HepG2 (cell line): Measurements from ENCODE around the gene SMIM34. TPM values are rescaled to one million over a fixed set of nuclear protein-coding genes. Genes with fewer than 3 reads are reported as not detected.

Source experiments
- AHDC1 ChIP-seq: sonication (generic); formaldehyde crosslinking; IDR thresholded peaks from 2 replicates; pipeline ENCODE4 v1.5.1; 2020; ENCODE audit warnings: mild to moderate bottlenecking, missing genetic modification reagents, borderline replicate concordance
- ATF3 ChIP-seq: sonication (generic); formaldehyde crosslinking; IDR thresholded peaks from 2 replicates; pipeline ENCODE4 v1.4.0; 2020; ENCODE audit warnings: missing genetic modification reagents
- BATF2 ChIP-seq: sonication (generic); formaldehyde crosslinking; IDR thresholded peaks from 2 replicates; pipeline ENCODE4 v1.8.0; 2022; ENCODE audit warnings: mild to moderate bottlenecking, missing genetic modification reagents, moderate library complexity
- FOXP4 ChIP-seq: sonication (generic); formaldehyde crosslinking; IDR thresholded peaks from 2 replicates; pipeline ENCODE4 v1.4.0; 2020; ENCODE audit warnings: missing genetic modification reagents
- GPBP1L1 ChIP-seq: sonication (generic); formaldehyde crosslinking; IDR thresholded peaks from 2 replicates; pipeline ENCODE4 v1.5.0; 2020; ENCODE audit warnings: mild to moderate bottlenecking, missing genetic modification reagents
- HNRNPK ChIP-seq: fragments of 200-400 bp; formaldehyde crosslinking; IDR thresholded peaks from 2 replicates; pipeline ENCODE4 v1.6.1; 2018; ENCODE audit warnings: low read length, low read depth, moderate library complexity, mild to moderate bottlenecking; ENCODE audit not compliant: poor library complexity, severe bottlenecking
- MAX ChIP-seq: IDR thresholded peaks from 2 replicates; pipeline ENCODE4 v1.6.1; 2012; ENCODE audit warnings: inconsistent platforms
- STAT5B ChIP-seq: sonication (generic); formaldehyde crosslinking; IDR thresholded peaks from 2 replicates; pipeline ENCODE4 v1.4.0; 2020; ENCODE audit warnings: missing genetic modification reagents
- TCF7 ChIP-seq: sonication (generic); IDR thresholded peaks from 2 replicates; pipeline ENCODE4 v1.6.1; 2016; ENCODE audit warnings: antibody characterized with exemption, low read depth
- ZHX1 ChIP-seq: sonication (generic); formaldehyde crosslinking; IDR thresholded peaks from 2 replicates; pipeline ENCODE4 v1.8.1; 2022; ENCODE audit warnings: low read depth, mild to moderate bottlenecking, missing genetic modification reagents
- ZMYM4 ChIP-seq: sonication (generic); formaldehyde crosslinking; IDR thresholded peaks from 2 replicates; pipeline ENCODE4 v1.8.1; 2023; ENCODE audit warnings: mild to moderate bottlenecking, missing genetic modification reagents
- polyA plus RNA-seq, 8 experiments: library from polyadenylated mRNA; depleted of rRNA in 3 of 8; stranded (reverse) in 7 of 8; unstranded in 1 of 8; fragments of >200 nt; fragmentation: Illumina TruSeq in 4 of 8; extraction: Trizol in 4 of 8; gene quantifications; 2 replicates each; pipeline versions ENCODE4 v1.2.1 to v1.2.3, GENCODE V29; 2011 to 2016; ENCODE audit warnings: low read depth in 4 of 8, missing spikeins in 1 of 8, mixed read lengths in 1 of 8; ENCODE audit not compliant: insufficient read depth in 1 of 8
- total RNA-seq, 5 experiments: library from RNA; depleted of rRNA; stranded (reverse); fragments of >200 nt; fragmentation: Illumina TruSeq; extraction: Trizol; gene quantifications; 2 replicates each; pipeline ENCODE4 v1.2.3, GENCODE V29; 2016; ENCODE audit warnings: low read depth in 1 of 5

SMIM34 gene
- total and polyA plus RNA-seq, 2 of the 13 experiments (the other 11 are each of a cell fraction or from before 2014, with no cell fraction given) = not detected

- peak; percentile 24; the same call in 1 of the 2 replicates for TF ChIP-seq ZHX1
- no peak for TF ChIP-seq GPBP1L1 (CRISPR knock-in tag)
- TF ChIP-seq AHDC1 (CRISPR knock-in tag) = no peak; the same call in 1 of the 2 replicates
- peak; percentile 50; the same call in 1 of the 2 replicates for TF ChIP-seq MAX
- TF ChIP-seq TCF7 = peak; percentile 65
- TF ChIP-seq HNRNPK = no peak
- peak; percentile 92 for TF ChIP-seq ATF3
- no peak for TF ChIP-seq BATF2 (CRISPR knock-in tag)
- peak; percentile 85 for TF ChIP-seq ZMYM4
- TF ChIP-seq STAT5B (CRISPR knock-in tag) = no peak
- peak; percentile 63 for TF ChIP-seq FOXP4 (CRISPR knock-in tag)
These were observed 51.4 kb downstream of the SMIM34 start (continued) for GRCh38 chr21:34372321-34372720.
